AG09309 (cell line): ENCODE results near the gene MOCS1.

ENCODE experiments used
- DNase-seq: peaks from one replicate; pipeline ENCODE4 v3.0.0-alpha.2; 2010; ENCODE audit warnings: low read depth
- H3K4me3 ChIP-seq: 2 replicates; pipeline ENCODE4 v1.5.1; 2011; ENCODE audit warnings: mild to moderate bottlenecking, low read depth, low read length, moderate library complexity; ENCODE audit not compliant: control insufficient read depth
- TF ChIP-seq, protein P1 (sequence below): IDR thresholded peaks from 2 replicates; pipeline ENCODE4 v1.5.1; 2011; ENCODE audit warnings: mild to moderate bottlenecking, low read depth, low read length, inconsistent platforms; ENCODE audit not compliant: insufficient read depth, control insufficient read depth; ENCODE audit errors: missing control alignments

Gene MOCS1

DNA sequence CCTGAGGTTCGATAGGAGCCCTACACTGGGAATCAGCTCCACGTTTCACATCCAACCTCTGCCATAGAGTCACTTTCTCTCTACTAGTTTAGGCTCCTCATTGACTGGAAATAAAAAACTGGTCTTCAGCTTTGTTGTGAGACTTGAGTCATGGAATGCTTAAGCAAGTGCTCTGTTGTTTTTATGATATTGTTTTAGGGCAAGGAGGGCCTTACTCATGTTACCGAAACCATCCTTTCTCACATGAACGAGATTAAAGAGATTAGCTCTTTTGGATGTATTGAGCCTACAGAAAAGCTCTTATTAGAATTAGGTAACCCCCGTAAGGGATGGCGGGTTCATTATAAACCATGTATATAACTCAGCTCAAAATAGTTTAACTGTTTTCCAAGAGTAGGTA lies 6.9 kb upstream of the MOCS1 start:
- TF ChIP-seq, protein P1, sequence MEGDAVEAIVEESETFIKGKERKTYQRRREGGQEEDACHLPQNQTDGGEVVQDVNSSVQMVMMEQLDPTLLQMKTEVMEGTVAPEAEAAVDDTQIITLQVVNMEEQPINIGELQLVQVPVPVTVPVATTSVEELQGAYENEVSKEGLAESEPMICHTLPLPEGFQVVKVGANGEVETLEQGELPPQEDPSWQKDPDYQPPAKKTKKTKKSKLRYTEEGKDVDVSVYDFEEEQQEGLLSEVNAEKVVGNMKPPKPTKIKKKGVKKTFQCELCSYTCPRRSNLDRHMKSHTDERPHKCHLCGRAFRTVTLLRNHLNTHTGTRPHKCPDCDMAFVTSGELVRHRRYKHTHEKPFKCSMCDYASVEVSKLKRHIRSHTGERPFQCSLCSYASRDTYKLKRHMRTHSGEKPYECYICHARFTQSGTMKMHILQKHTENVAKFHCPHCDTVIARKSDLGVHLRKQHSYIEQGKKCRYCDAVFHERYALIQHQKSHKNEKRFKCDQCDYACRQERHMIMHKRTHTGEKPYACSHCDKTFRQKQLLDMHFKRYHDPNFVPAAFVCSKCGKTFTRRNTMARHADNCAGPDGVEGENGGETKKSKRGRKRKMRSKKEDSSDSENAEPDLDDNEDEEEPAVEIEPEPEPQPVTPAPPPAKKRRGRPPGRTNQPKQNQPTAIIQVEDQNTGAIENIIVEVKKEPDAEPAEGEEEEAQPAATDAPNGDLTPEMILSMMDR = no peak
- no peak overlapping the region for H3K4me3 ChIP-seq
- no peak for DNase-seq

DNA sequence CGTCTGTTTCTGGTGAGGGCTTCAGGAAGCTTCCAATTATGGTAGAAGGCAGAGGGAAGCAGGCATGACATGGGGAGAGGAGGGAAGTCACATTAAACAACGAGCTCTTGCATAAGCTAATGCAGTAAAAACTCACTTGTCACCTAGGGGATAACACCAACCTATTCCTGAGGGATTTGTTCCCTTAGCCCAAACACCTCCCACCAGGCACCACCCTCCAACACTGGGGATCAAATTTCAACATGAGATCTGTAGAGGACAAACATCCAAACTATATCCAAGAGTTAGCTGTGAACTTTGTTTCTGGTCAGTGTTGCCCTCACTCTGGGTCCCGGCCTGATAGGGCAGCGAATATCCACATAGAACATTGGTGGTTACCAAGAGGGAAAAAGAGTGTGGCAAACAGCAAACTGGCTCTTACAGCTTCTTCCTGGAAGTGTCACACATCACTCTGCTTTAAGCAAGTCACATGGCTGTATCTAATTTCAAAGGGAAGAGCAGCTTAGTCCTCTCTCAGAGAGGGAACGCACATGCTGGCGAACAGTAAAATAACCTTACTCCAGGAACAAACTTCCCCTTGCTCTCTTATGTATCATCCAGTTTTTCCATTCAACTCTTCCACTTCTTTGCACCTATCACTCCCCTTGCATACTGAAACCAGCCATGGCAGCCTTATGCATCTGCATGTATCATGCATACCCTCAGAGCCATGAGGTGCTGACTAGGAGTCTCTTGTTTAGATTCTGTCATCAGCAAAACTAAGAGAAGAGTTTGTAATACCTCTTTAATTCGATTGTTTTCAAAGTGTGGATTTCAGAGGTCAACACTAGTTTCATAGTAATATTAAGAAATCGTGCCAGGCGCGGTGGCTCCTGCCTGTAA lies 4.8 kb upstream of the MOCS1 start:
- H3K4me3 ChIP-seq = no peak overlapping the region
- no peak for DNase-seq
- TF ChIP-seq, protein P1 = no peak

DNA sequence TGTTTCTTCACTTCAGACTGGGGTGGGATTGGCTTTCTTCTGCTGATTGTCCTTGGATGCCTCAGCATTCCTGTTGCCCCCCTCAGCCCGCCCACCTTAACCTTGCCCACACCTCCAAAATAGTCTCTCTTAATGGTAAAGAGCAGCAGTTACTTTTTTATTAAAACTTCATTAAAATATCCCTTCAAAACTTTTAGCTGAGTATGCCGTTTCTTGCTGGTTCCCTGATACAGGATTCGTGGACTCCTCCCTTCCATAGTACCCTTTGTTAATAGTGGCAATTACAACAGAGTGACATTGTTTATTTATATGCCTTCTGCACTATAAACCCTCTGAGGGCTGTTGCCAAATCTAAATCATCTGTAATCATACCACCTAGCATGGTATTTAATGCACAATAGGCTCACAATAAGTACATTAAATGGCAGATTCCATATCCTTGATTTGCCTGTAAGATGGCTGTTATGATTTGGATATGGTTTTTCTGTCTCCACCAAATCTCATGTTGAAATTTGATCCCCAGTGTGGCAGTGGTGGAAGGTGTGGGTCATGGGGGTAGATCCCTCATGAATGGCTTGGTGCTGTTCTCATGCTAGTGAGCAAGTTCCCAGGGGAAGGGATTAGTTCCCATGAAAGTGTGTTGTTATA lies 3.5 kb upstream of the MOCS1 start:
- H3K4me3 ChIP-seq = no peak overlapping the region
- TF ChIP-seq, protein P1 = no peak
- no peak for DNase-seq

DNA sequence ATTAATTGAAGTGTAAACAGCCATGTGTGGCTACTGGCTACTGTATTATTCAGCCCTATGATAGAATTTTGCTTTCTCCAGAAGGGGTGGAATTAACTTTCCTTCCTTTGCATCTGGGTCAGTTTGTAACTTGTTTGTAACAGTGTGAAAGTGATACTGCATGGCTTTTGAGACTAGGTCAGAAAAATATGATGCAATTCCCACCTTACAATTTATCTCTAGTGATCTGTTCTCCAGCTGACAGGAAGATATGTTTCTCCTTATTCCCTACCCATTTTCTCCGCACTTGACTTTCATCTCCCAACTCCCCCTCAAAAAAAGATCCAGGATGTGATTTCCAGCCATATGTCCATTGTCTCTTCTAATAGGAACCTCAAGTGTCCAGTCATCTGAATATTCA lies 2.6 kb upstream of the MOCS1 start:
- no peak for DNase-seq
- TF ChIP-seq, protein P1 = no peak
- no peak overlapping the region for H3K4me3 ChIP-seq

DNA sequence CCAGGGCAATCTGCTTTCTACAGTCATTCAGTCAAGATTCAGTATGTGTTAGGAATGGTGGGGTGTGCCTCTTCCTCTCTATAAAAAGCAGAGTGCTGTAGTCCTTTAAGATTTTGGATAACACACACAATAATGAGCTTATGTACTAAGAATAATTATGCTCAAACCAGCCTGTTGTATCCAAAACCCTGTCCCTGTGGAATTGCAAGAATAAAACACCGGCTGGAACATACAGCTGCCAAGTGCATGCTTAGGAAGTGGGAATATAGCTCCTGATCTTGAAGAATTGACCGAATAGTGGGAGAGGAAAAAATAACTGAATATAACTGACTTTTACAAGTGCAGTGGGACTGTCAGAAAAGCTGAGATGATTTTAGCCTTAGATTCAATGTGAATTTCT lies 979 bp upstream of the MOCS1 start:
- no peak for DNase-seq
- TF ChIP-seq, protein P1 = no peak
- H3K4me3 ChIP-seq = no peak overlapping the region

DNA sequence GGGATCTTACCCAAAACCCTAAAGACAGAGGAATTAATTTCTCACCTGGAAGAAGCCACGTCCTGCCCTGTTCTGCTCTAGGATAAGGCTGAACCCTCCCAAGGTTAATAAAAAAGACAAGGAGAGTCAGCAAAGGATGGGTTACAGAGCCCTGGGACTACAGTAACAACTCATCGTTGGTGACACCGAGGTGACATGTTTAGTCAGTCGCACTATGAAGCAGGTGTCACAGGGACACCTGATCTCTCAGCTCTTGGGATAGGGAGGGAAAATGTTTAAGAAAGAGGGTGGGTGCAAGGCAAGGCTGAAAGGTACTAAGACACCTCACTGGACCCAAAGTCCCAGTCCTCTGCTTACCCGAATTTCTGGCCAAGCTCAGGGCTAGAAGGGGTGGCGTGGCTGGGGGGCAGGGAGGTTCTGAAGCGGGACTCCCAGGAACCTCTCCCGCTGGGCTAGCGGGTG lies 562 bp downstream of the MOCS1 start:
- H3K4me3 ChIP-seq = peak overlapping the region; percentile 85
- no peak for DNase-seq
- TF ChIP-seq, protein P1 = no peak
